PC-3 (cell line): Measurements from ENCODE around the gene MAP3K7CL.

Experiments used
- EZH2 ChIP-seq: fragments of 300-600 bp; sonication (generic); IDR thresholded peaks from one replicate; pipeline ENCODE4 v1.6.1; 2017; ENCODE audit warnings: antibody characterized with exemption, mild to moderate bottlenecking, low read length; ENCODE audit not compliant: unreplicated experiment
- TF ChIP-seq, protein P1 (sequence below): fragments of 300-600 bp; sonication (generic); conservative IDR thresholded peaks from 2 replicates; pipeline ENCODE4 v1.5.1; 2017; ENCODE audit warnings: antibody characterized with exemption, low read depth, mild to moderate bottlenecking, low read length

- no peak for TF ChIP-seq EZH2
- TF ChIP-seq, protein P1, sequence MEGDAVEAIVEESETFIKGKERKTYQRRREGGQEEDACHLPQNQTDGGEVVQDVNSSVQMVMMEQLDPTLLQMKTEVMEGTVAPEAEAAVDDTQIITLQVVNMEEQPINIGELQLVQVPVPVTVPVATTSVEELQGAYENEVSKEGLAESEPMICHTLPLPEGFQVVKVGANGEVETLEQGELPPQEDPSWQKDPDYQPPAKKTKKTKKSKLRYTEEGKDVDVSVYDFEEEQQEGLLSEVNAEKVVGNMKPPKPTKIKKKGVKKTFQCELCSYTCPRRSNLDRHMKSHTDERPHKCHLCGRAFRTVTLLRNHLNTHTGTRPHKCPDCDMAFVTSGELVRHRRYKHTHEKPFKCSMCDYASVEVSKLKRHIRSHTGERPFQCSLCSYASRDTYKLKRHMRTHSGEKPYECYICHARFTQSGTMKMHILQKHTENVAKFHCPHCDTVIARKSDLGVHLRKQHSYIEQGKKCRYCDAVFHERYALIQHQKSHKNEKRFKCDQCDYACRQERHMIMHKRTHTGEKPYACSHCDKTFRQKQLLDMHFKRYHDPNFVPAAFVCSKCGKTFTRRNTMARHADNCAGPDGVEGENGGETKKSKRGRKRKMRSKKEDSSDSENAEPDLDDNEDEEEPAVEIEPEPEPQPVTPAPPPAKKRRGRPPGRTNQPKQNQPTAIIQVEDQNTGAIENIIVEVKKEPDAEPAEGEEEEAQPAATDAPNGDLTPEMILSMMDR, result no peak
Measured at GRCh38 chr21:29151931-29152330, 21.5 kb downstream of the MAP3K7CL start.
